HepG2 (cell line): ENCODE results near the gene PCED1B. TPM values are rescaled to one million over a fixed set of nuclear protein-coding genes. Genes with fewer than 3 reads are reported as not detected.

Experiments
- ARID5B ChIP-seq: IDR thresholded peaks from 2 replicates; pipeline ENCODE4 v1.4.0; 2020; ENCODE audit warnings: mild to moderate bottlenecking, missing genetic modification reagents
- HMGA1 ChIP-seq: sonication (generic); formaldehyde crosslinking; conservative IDR thresholded peaks from 2 replicates; pipeline ENCODE4 v1.4.0; 2020; ENCODE audit warnings: missing genetic modification reagents
- KDM3A ChIP-seq: IDR thresholded peaks from 2 replicates; pipeline ENCODE4 v1.6.1; 2018; ENCODE audit warnings: low read depth, missing compliant biosample characterization
- RFX1 ChIP-seq: fragments of 450-650 bp; IDR thresholded peaks from 2 replicates; pipeline ENCODE4 v1.6.1; 2017
- RFXANK ChIP-seq: IDR thresholded peaks from 2 replicates; pipeline ENCODE4 v1.6.1; 2016
- RNF2 ChIP-seq: fragments of 450-650 bp; conservative IDR thresholded peaks from 2 replicates; pipeline ENCODE4 v1.6.1; 2016; ENCODE audit warnings: low read depth
- SOX6 ChIP-seq, 2 experiments: fragments of 450-650 bp in 1 of 2; sonication (generic) in 1 of 2; formaldehyde crosslinking in 1 of 2; IDR thresholded peaks; 2 replicates each; pipeline versions ENCODE4 v1.4.0 to v1.6.1; 2017 to 2020; ENCODE audit warnings: antibody characterized with exemption in 1 of 2, mild to moderate bottlenecking in 1 of 2, missing genetic modification reagents in 1 of 2
- TFE3 ChIP-seq: IDR thresholded peaks from 2 replicates; pipeline ENCODE4 v1.6.1; 2016
- TGIF2 ChIP-seq: IDR thresholded peaks from 2 replicates; pipeline ENCODE4 v1.6.1; 2016; ENCODE audit warnings: control low read depth, missing compliant biosample characterization
- ZBTB2 ChIP-seq: sonication (generic); formaldehyde crosslinking; IDR thresholded peaks from 2 replicates; pipeline ENCODE4 v1.8.0; 2022; ENCODE audit warnings: low read depth, missing genetic modification reagents
- ZBTB42 ChIP-seq: sonication (generic); formaldehyde crosslinking; IDR thresholded peaks from 2 replicates; pipeline ENCODE4 v1.5.0; 2020; ENCODE audit warnings: mild to moderate bottlenecking, missing genetic modification reagents
- ZFP41 ChIP-seq: sonication (generic); formaldehyde crosslinking; IDR thresholded peaks from 2 replicates; pipeline ENCODE4 v1.4.0; 2020; ENCODE audit warnings: mild to moderate bottlenecking, missing genetic modification reagents, borderline replicate concordance
- ZNF367 ChIP-seq: sonication (generic); formaldehyde crosslinking; IDR thresholded peaks from 2 replicates; pipeline ENCODE4 v1.4.0; 2020; ENCODE audit warnings: missing genetic modification reagents, borderline replicate concordance
- ZNF484 ChIP-seq: sonication (generic); formaldehyde crosslinking; IDR thresholded peaks from 2 replicates; pipeline ENCODE4 v1.5.1; 2020; ENCODE audit warnings: mild to moderate bottlenecking, low read depth, missing genetic modification reagents, borderline replicate concordance
- ZNF546 ChIP-seq: sonication (generic); formaldehyde crosslinking; conservative IDR thresholded peaks from 2 replicates; pipeline ENCODE4 v1.8.1; 2023; ENCODE audit warnings: mild to moderate bottlenecking, missing genetic modification reagents
- ZNF605 ChIP-seq: sonication (generic); formaldehyde crosslinking; IDR thresholded peaks from 2 replicates; pipeline ENCODE4 v1.8.0; 2022; ENCODE audit warnings: mild to moderate bottlenecking, missing genetic modification reagents
- ZNF746 ChIP-seq: sonication (generic); formaldehyde crosslinking; IDR thresholded peaks from 2 replicates; pipeline ENCODE4 v1.8.0; 2022; ENCODE audit warnings: mild to moderate bottlenecking, missing genetic modification reagents
- ZNF776 ChIP-seq: sonication (generic); formaldehyde crosslinking; IDR thresholded peaks from 2 replicates; pipeline ENCODE4 v1.4.0; 2020; ENCODE audit warnings: mild to moderate bottlenecking, missing genetic modification reagents
- ZNF781 ChIP-seq: sonication (generic); formaldehyde crosslinking; IDR thresholded peaks from 2 replicates; pipeline ENCODE4 v1.5.1; 2020; ENCODE audit warnings: borderline replicate concordance, mild to moderate bottlenecking, missing genetic modification reagents; ENCODE audit errors: not compliant biosample characterization
- ZNF800 ChIP-seq: sonication (generic); formaldehyde crosslinking; IDR thresholded peaks from 2 replicates; pipeline ENCODE4 v1.4.0; 2020; ENCODE audit warnings: missing genetic modification reagents
- ZSCAN21 ChIP-seq: sonication (generic); formaldehyde crosslinking; IDR thresholded peaks from 2 replicates; pipeline ENCODE4 v1.8.0; 2022; ENCODE audit warnings: mild to moderate bottlenecking, missing genetic modification reagents, moderate library complexity, borderline replicate concordance
- polyA plus RNA-seq, 8 experiments: library from polyadenylated mRNA; depleted of rRNA in 3 of 8; stranded (reverse) in 7 of 8; unstranded in 1 of 8; fragments of >200 nt; fragmentation: Illumina TruSeq in 4 of 8; extraction: Trizol in 4 of 8; gene quantifications; 2 replicates each; pipeline versions ENCODE4 v1.2.1 to v1.2.3, GENCODE V29; 2011 to 2016; ENCODE audit warnings: low read depth in 4 of 8, missing spikeins in 1 of 8, mixed read lengths in 1 of 8; ENCODE audit not compliant: insufficient read depth in 1 of 8
- total RNA-seq, 5 experiments: library from RNA; depleted of rRNA; stranded (reverse); fragments of >200 nt; fragmentation: Illumina TruSeq; extraction: Trizol; gene quantifications; 2 replicates each; pipeline ENCODE4 v1.2.3, GENCODE V29; 2016; ENCODE audit warnings: low read depth in 1 of 5
- TF ChIP-seq, protein P1 (sequence below): sonication (generic); formaldehyde crosslinking; IDR thresholded peaks from 2 replicates; pipeline ENCODE4 v1.4.0; 2020; ENCODE audit warnings: mild to moderate bottlenecking, missing genetic modification reagents

The PCED1B gene
- total and polyA plus RNA-seq, 2 of the 13 experiments (the other 11 are each of a cell fraction or from before 2014, with no cell fraction given): 0.11 to 0.37 TPM

- TF ChIP-seq TFE3 (CRISPR knock-in tag) (no peak), ARID5B (CRISPR knock-in tag) (peak; percentile 95), RFXANK (CRISPR knock-in tag) (no peak), ZNF605 (no peak), TGIF2 (CRISPR knock-in tag) (no peak), ZBTB2 (CRISPR knock-in tag) (no peak), ZNF484 (CRISPR knock-in tag) (no peak), ZNF776 (CRISPR knock-in tag) (no peak), ZNF746 (CRISPR knock-in tag) (no peak), ZBTB42 (no peak), ZSCAN21 (no peak), RNF2 (no peak), SOX6 (IDR thresholded peaks at IDR 0.05) (no peak), SOX6 (CRISPR knock-in tag; IDR thresholded peaks at IDR 0.05) (peak; percentile 93), KDM3A (CRISPR knock-in tag) (no peak), ZNF800 (CRISPR knock-in tag) (no peak), RFX1 (no peak), ZFP41 (CRISPR knock-in tag) (no peak), HMGA1 (CRISPR knock-in tag) (no peak), ZNF781 (CRISPR knock-in tag) (no peak), ZNF367 (CRISPR knock-in tag) (no peak), ZNF546 (CRISPR knock-in tag) (no peak)
- TF ChIP-seq, protein P1, sequence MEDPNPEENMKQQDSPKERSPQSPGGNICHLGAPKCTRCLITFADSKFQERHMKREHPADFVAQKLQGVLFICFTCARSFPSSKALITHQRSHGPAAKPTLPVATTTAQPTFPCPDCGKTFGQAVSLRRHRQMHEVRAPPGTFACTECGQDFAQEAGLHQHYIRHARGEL: no peak
These were observed 142.0 kb downstream of the PCED1B start (continued) for GRCh38 chr12:47221256-47222023.
